ENCODE data around the gene EPHB2.

EPHB2 gene

DNA sequence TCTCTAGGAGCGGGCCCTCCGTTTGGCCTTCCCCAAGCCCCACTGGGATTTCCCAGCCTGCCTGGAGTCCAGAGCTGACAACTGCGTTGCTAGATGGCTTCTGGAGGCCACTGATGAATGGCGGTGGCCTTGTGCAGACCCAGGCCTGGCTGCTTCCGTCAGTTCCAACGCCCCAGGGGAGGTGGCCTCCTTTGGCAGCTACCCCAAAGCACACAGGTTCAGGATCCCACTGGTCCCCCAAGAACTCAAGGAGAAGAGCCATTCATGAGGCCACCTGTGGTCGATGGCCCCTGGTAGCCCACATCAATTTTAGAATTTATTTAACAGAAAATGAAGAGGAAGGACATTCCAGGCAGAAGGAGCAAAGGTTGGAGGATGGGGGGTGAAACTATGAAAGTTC, 176.9 kb downstream of the EPHB2 start:
- TF ChIP-seq, protein P1, sequence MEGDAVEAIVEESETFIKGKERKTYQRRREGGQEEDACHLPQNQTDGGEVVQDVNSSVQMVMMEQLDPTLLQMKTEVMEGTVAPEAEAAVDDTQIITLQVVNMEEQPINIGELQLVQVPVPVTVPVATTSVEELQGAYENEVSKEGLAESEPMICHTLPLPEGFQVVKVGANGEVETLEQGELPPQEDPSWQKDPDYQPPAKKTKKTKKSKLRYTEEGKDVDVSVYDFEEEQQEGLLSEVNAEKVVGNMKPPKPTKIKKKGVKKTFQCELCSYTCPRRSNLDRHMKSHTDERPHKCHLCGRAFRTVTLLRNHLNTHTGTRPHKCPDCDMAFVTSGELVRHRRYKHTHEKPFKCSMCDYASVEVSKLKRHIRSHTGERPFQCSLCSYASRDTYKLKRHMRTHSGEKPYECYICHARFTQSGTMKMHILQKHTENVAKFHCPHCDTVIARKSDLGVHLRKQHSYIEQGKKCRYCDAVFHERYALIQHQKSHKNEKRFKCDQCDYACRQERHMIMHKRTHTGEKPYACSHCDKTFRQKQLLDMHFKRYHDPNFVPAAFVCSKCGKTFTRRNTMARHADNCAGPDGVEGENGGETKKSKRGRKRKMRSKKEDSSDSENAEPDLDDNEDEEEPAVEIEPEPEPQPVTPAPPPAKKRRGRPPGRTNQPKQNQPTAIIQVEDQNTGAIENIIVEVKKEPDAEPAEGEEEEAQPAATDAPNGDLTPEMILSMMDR (IDR thresholded peaks at IDR 0.05; ENCODE audit: low read depth, low read length), result no peak

DNA sequence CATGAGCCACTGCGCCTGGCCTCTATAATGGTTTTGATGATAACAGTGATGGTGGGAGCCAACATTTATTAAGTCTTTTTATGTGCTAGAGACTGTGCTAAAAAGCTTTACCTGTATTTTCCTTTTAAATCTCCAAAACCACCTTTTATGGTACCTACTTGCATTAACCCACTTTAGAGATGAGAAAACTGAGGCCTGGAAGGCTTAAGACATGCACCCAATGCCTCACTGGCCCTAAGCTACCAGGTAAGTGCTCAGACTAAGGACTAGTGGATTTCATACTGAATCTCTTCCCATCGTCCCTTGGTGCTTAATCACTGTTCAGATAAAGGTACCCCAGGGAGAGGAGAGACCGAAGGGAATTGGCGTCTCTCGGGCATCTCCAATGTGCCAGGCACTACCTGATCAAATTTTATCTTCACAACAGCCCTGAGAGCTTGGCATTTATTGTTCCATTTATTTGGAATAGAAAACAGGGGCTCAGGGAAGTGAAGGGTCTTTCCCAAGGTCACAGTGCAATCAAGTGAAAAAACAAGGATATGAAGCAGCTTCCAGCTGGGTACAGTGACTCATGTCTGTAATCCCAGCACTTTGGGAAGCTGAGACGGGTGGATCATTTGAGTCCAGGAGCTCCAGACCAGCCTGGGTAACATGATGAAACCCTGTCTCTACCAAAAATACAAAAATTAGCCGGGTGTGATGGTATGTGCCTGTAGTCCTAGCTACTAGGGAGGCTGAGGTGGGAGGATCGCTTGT, 177.9 kb downstream of the EPHB2 start:
- H3K36me3 ChIP-seq, result no peaks in the 10 kb centered on the region
- no peak for DNase-seq
- H3K27ac ChIP-seq, result no peak overlapping the region
- TF ChIP-seq, protein P1 (IDR thresholded peaks at IDR 0.05; ENCODE audit: low read depth, low read length), result no peak
- no peak overlapping the region for H3K4me3 ChIP-seq (ENCODE audit: low read depth, low read length)
- no peaks in the 10 kb centered on the region for H3K27me3 ChIP-seq (ENCODE audit: insufficient read depth, low read depth, severe bottlenecking)
- H3K9me3 ChIP-seq (ENCODE audit: severe bottlenecking), result no peaks in the 10 kb centered on the region

More for the DNA sequence above, 176.9 kb downstream of the EPHB2 start:
- Histone ChIP-seq H3K27me3 (ENCODE audit: insufficient read depth, low read depth, severe bottlenecking) (no peaks in the 10 kb centered on the region), H3K27ac (no peak overlapping the region), H3K36me3 (no peaks in the 10 kb centered on the region), H3K9me3 (ENCODE audit: severe bottlenecking) (no peaks in the 10 kb centered on the region), H3K4me3 (ENCODE audit: low read depth, low read length) (no peak overlapping the region)
- DNase-seq, result no peak

DNA sequence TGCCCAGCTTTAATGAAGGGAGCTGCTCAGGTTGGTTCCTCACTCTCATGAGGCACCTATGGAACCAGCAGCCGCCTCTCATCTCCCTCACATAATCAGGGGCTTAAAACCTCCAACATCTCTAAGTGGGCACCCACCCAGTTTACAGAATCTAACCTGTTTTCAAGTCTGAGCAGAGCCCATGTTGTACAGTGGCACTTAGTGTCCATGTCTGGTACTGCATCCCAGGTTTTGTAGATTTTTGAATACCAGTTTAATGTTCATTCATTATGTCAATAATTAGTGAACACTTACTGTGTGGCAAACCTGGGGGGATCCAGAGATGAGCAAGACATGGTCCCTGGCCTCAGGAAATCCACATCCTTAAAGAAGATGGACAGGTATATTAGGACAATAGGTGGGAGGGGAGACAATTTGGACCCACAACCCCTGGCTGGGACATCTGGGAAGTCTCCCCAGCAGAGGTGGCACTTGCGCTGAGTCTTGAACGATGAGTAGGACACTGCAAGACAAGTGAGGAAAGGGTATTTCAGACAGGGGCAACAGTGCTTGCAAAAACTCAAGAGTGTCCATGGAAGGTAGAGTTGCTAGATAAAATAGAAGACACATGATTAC, 178.7 kb downstream of the EPHB2 start:
- Histone ChIP-seq H3K27me3 (ENCODE audit: insufficient read depth, low read depth, severe bottlenecking) (no peaks in the 10 kb centered on the region), H3K36me3 (no peaks in the 10 kb centered on the region), H3K27ac (no peak overlapping the region), H3K9me3 (ENCODE audit: severe bottlenecking) (no peaks in the 10 kb centered on the region), H3K4me3 (ENCODE audit: low read depth, low read length) (no peak overlapping the region)
- DNase-seq, result peak; percentile 46
- TF ChIP-seq, protein P1 (IDR thresholded peaks at IDR 0.05; ENCODE audit: low read depth, low read length), result peak; percentile 65

DNA sequence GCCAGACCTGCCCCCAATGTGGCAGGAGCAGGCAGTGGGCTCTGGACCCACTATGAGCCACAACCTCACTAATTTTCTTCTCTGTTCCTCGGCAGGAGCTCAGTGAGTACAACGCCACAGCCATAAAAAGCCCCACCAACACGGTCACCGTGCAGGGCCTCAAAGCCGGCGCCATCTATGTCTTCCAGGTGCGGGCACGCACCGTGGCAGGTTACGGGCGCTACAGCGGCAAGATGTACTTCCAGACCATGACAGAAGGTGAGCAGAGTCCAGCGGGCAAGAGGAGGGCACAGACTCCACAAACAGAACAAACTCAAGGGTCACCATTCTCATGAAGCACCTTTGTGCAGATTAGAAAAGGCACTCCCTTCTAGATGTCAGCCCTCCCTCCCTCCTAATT, 182.2 kb downstream of the EPHB2 start:
- DNase-seq, result no peak
- Histone ChIP-seq H3K27ac (no peak overlapping the region), H3K9me3 (ENCODE audit: severe bottlenecking) (no peaks in the 10 kb centered on the region), H3K36me3 (no peaks in the 10 kb centered on the region), H3K4me3 (ENCODE audit: low read depth, low read length) (no peak overlapping the region), H3K27me3 (ENCODE audit: insufficient read depth, low read depth, severe bottlenecking) (no peaks in the 10 kb centered on the region)
- TF ChIP-seq, protein P1 (IDR thresholded peaks at IDR 0.05; ENCODE audit: low read depth, low read length), result no peak

DNA sequence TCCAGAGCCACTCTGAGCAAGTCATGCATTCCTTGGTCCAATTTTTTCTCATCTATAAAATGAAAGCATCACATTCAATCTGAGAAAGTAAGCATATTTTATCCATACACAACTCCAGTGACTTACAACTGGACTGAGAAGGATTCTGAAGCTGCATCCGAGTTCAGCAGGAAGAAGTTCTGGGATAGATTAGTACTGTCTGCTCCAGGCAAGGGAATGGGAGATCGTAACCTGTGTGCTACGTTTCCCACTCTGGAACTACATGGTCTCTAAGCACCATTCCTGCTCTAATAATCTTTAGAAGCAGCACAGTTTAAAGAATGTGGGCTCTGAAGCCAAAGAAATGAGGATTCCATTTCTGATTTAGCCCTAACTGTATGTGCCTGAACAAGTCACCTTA, 182.7 kb downstream of the EPHB2 start:
- TF ChIP-seq, protein P1 (IDR thresholded peaks at IDR 0.05; ENCODE audit: low read depth, low read length), result no peak
- no peak for DNase-seq
- Histone ChIP-seq H3K4me3 (ENCODE audit: low read depth, low read length) (no peak overlapping the region), H3K36me3 (no peaks in the 10 kb centered on the region), H3K27ac (no peak overlapping the region), H3K27me3 (ENCODE audit: insufficient read depth, low read depth, severe bottlenecking) (no peaks in the 10 kb centered on the region), H3K9me3 (ENCODE audit: severe bottlenecking) (no peaks in the 10 kb centered on the region)
